ENCODE measurements around the gene CAMSAP2.
"Not testable (repeated sequence)": the region's sequence is repeated elsewhere in the genome, so short reads cannot be mapped to it uniquely, and the experiment has no call there.

CAMSAP2 gene

GRCh38 chr1:200740571-200741208 is 2.0 kb downstream of the CAMSAP2 start:
- peaks cover 53% of the 10 kb centered on the region for H3K4me1 Mint-ChIP-seq
- peaks cover 13% of the 10 kb centered on the region for H3K36me3 Mint-ChIP-seq (ENCODE audit: low read depth)
- no peaks in the 10 kb centered on the region for H3K9me3 Mint-ChIP-seq
- peak overlapping the region; percentile 87 to 99 (median 99) for H3K27ac Mint-ChIP-seq
- no peaks in the 10 kb centered on the region for H3K27me3 Mint-ChIP-seq (ENCODE audit: low read depth)
- TF ChIP-seq, protein P1, sequence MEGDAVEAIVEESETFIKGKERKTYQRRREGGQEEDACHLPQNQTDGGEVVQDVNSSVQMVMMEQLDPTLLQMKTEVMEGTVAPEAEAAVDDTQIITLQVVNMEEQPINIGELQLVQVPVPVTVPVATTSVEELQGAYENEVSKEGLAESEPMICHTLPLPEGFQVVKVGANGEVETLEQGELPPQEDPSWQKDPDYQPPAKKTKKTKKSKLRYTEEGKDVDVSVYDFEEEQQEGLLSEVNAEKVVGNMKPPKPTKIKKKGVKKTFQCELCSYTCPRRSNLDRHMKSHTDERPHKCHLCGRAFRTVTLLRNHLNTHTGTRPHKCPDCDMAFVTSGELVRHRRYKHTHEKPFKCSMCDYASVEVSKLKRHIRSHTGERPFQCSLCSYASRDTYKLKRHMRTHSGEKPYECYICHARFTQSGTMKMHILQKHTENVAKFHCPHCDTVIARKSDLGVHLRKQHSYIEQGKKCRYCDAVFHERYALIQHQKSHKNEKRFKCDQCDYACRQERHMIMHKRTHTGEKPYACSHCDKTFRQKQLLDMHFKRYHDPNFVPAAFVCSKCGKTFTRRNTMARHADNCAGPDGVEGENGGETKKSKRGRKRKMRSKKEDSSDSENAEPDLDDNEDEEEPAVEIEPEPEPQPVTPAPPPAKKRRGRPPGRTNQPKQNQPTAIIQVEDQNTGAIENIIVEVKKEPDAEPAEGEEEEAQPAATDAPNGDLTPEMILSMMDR (IDR thresholded peaks at IDR 0.05; ENCODE audit: unreplicated experiment in 3 of 3) = no peak
- peak overlapping the region; percentile 95 to 100 (median 98) for H3K4me3 Mint-ChIP-seq

DNA sequence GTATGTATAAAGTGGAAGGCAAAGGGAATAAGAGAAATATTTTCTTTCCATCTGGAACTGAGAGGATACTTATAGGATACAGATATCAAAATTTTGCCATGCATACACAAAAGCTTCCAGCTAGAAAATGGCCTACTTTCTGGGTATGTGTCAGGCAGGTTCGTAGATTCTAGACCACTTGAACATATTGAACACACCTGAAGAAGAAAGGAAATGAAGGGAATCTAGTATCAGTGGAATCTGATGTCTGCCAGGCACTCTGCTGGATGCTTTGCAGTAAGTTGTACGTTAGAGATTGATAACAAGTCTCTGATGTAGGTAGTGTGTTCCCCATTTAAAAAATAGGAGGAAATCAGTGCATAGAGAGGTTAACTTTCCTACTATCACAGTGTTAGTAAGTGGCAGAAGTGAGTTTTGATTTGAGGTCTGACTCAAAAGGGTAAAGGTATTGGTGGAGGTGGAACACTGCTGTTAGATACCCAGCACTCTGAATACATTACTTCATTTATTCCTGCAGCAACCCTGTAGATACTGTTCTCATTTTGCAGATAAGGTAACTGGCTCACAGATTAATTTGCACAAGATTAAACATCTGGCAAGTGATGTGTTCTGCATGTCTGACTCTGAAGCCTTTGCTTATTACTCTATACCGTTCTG is 3.0 kb downstream of the CAMSAP2 start:
- H3K36me3 Mint-ChIP-seq (ENCODE audit: low read depth) = peaks cover 19% of the 10 kb centered on the region
- H3K9me3 Mint-ChIP-seq = no peaks in the 10 kb centered on the region
- peaks cover 58% of the 10 kb centered on the region for H3K4me1 Mint-ChIP-seq
- H3K27me3 Mint-ChIP-seq (ENCODE audit: low read depth) = no peaks in the 10 kb centered on the region
- no peak overlapping the region for H3K27ac Mint-ChIP-seq
- H3K4me3 Mint-ChIP-seq = peak overlapping the region; percentile 95 to 100 (median 98)
- TF ChIP-seq, protein P1 (IDR thresholded peaks at IDR 0.05; ENCODE audit: unreplicated experiment in 3 of 3) = no peak

- peaks cover 48% of the 10 kb centered on the region for H3K4me1 Mint-ChIP-seq
- no peak overlapping the region for H3K4me3 Mint-ChIP-seq
- no peaks in the 10 kb centered on the region for H3K9me3 Mint-ChIP-seq
- H3K27ac Mint-ChIP-seq = no peak overlapping the region
- TF ChIP-seq, protein P1 (IDR thresholded peaks at IDR 0.05; ENCODE audit: unreplicated experiment in 3 of 3) = no peak
- H3K27me3 Mint-ChIP-seq (ENCODE audit: low read depth) = no peaks in the 10 kb centered on the region
- H3K36me3 Mint-ChIP-seq (ENCODE audit: low read depth) = peaks cover 36% of the 10 kb centered on the region
These were observed 5.5 kb downstream of the CAMSAP2 start for GRCh38 chr1:200744143-200744542.

- TF ChIP-seq, protein P1 (IDR thresholded peaks at IDR 0.05; ENCODE audit: unreplicated experiment in 3 of 3) = no peak
- Mint-ChIP-seq H3K4me3 (no peak overlapping the region), H3K27ac (no peak overlapping the region), H3K4me1 (peaks cover 28% of the 10 kb centered on the region), H3K36me3 (ENCODE audit: low read depth) (peaks cover 48% of the 10 kb centered on the region), H3K27me3 (ENCODE audit: low read depth) (no peaks in the 10 kb centered on the region), H3K9me3 (no peaks in the 10 kb centered on the region)
These were observed 10.4 kb downstream of the CAMSAP2 start for GRCh38 chr1:200749090-200749489.

GRCh38 chr1:200750749-200751148 is 12.1 kb downstream of the CAMSAP2 start:
- H3K36me3 Mint-ChIP-seq (ENCODE audit: low read depth) = peaks cover 49% of the 10 kb centered on the region
- not testable (repeated sequence) for H3K27ac Mint-ChIP-seq; H3K27me3 Mint-ChIP-seq (ENCODE audit: low read depth); H3K4me3 Mint-ChIP-seq; H3K9me3 Mint-ChIP-seq
- peaks cover 24% of the 10 kb centered on the region for H3K4me1 Mint-ChIP-seq

- Mint-ChIP-seq H3K36me3 (ENCODE audit: low read depth) (peaks cover 44% of the 10 kb centered on the region), H3K4me3 (no peak overlapping the region), H3K27ac (no peak overlapping the region), H3K27me3 (ENCODE audit: low read depth) (no peaks in the 10 kb centered on the region), H3K4me1 (peaks cover 20% of the 10 kb centered on the region), H3K9me3 (no peaks in the 10 kb centered on the region)
- TF ChIP-seq, protein P1 (IDR thresholded peaks at IDR 0.05; ENCODE audit: unreplicated experiment in 3 of 3) = no peak
These were observed 13.0 kb downstream of the CAMSAP2 start for GRCh38 chr1:200751717-200752116.

All from nephron (organoid).